ENCODE results near the gene PRXL2A. TPM values are rescaled to one million over a fixed set of nuclear protein-coding genes. Genes with fewer than 3 reads are reported as not detected.
"Not testable (repeated sequence)": the region's sequence is repeated elsewhere in the genome, so short reads cannot be mapped to it uniquely, and the experiment has no call there.

PRXL2A gene
- total RNA-seq, 2 donors from 2014 or later: 86.0 to 101 TPM

- DNase-seq (ENCODE audit: low spot score): no peak
- H3K4me3 ChIP-seq: no peak overlapping the region
- 71% methylated on average over 8 of the region's 8 CpGs for WGBS
- no peaks in the 10 kb centered on the region for H3K9me3 ChIP-seq
- H3K4me1 ChIP-seq (replicated peaks): peaks cover 19% of the 10 kb centered on the region
- no peak overlapping the region for H3K27ac ChIP-seq
- H3K36me3 ChIP-seq: peaks cover 0 to 4% of the 10 kb centered on the region in 2 donors
- TF ChIP-seq POLR2AphosphoS5 (IDR thresholded peaks at IDR 0.05): no peak
- no peak for TF ChIP-seq POLR2A (IDR thresholded peaks at IDR 0.05)
- TF ChIP-seq CTCF (IDR thresholded peaks at IDR 0.05): no peak
- no peaks in the 10 kb centered on the region for H3K27me3 ChIP-seq (replicated peaks; ENCODE audit: insufficient read depth)
- intact Hi-C loops (cut with DNase I): no loop called here
Observed at GRCh38 chr10:80473692-80474596, 65.6 kb downstream of the PRXL2A start.

GRCh38 chr10:80474597-80474910 lies 66.2 kb downstream of the PRXL2A start:
- no peak overlapping the region for H3K27ac ChIP-seq
- intact Hi-C loops (cut with DNase I): no loop called here

GRCh38 chr10:80474941-80475340 lies 66.6 kb downstream of the PRXL2A start:
- 85% methylated on average over 3 of the region's 3 CpGs for WGBS
- H3K4me1 ChIP-seq (replicated peaks): peaks cover 9% of the 10 kb centered on the region
- no peak overlapping the region for H3K4me3 ChIP-seq
- H3K27me3 ChIP-seq (replicated peaks; ENCODE audit: insufficient read depth): no peaks in the 10 kb centered on the region
- no peaks in the 10 kb centered on the region for H3K9me3 ChIP-seq
- H3K36me3 ChIP-seq: peaks cover 0 to 4% of the 10 kb centered on the region in 2 donors
- intact Hi-C loops (cut with DNase I): no loop called here
- DNase-seq (ENCODE audit: low spot score): no peak
- no peak overlapping the region for H3K27ac ChIP-seq
- no peak for TF ChIP-seq POLR2A (IDR thresholded peaks at IDR 0.05)

More at GRCh38 chr10:80474597-80474910, 66.2 kb downstream of the PRXL2A start:
- Histone ChIP-seq H3K4me3 (no peak overlapping the region), H3K36me3 (peaks cover 0 to 4% of the 10 kb centered on the region in 2 donors), H3K4me1 (replicated peaks) (peaks cover 13% of the 10 kb centered on the region), H3K27me3 (replicated peaks; ENCODE audit: insufficient read depth) (no peaks in the 10 kb centered on the region), H3K9me3 (no peaks in the 10 kb centered on the region)
- TF ChIP-seq POLR2A (IDR thresholded peaks at IDR 0.05) (no peak), POLR2AphosphoS5 (IDR thresholded peaks at IDR 0.05) (no peak), CTCF (IDR thresholded peaks at IDR 0.05) (no peak)
- WGBS: 86% methylated on average over 2 of the region's 2 CpGs
- no peak for DNase-seq (ENCODE audit: low spot score)

- H3K27me3 ChIP-seq (replicated peaks; ENCODE audit: insufficient read depth); H3K36me3 ChIP-seq; H3K4me1 ChIP-seq (replicated peaks); H3K9me3 ChIP-seq; H3K4me3 ChIP-seq; intact Hi-C loops (cut with DNase I); H3K27ac ChIP-seq; DNase-seq (ENCODE audit: low spot score): not testable (repeated sequence)
- 95% methylated on average over 7 of the region's 7 CpGs for WGBS
Observed at GRCh38 chr10:80475641-80476040, 67.3 kb downstream of the PRXL2A start.

GRCh38 chr10:80476685-80477084 lies 68.3 kb downstream of the PRXL2A start:
- no peak for DNase-seq (ENCODE audit: low spot score)
- no peaks in the 10 kb centered on the region for H3K36me3 ChIP-seq
- intact Hi-C loops (cut with DNase I): no loop called here
- no peak overlapping the region for H3K4me3 ChIP-seq
- 86% methylated on average over 1 of the region's 1 CpG for WGBS
- H3K27me3 ChIP-seq (replicated peaks; ENCODE audit: insufficient read depth): no peaks in the 10 kb centered on the region
- TF ChIP-seq POLR2A (IDR thresholded peaks at IDR 0.05): no peak
- TF ChIP-seq POLR2AphosphoS5 (IDR thresholded peaks at IDR 0.05): no peak
- no peak for TF ChIP-seq CTCF (IDR thresholded peaks at IDR 0.05)
- H3K9me3 ChIP-seq: no peaks in the 10 kb centered on the region
- peaks cover 3% of the 10 kb centered on the region for H3K4me1 ChIP-seq (replicated peaks)
- H3K27ac ChIP-seq: no peak overlapping the region

- Histone ChIP-seq H3K4me1 (replicated peaks) (peaks cover 3% of the 10 kb centered on the region), H3K27me3 (replicated peaks; ENCODE audit: insufficient read depth) (no peaks in the 10 kb centered on the region), H3K4me3 (no peak overlapping the region), H3K9me3 (no peaks in the 10 kb centered on the region), H3K36me3 (no peaks in the 10 kb centered on the region), H3K27ac (no peak overlapping the region)
- no peak for DNase-seq (ENCODE audit: low spot score)
- intact Hi-C loops (cut with DNase I): no loop called here
- TF ChIP-seq POLR2AphosphoS5 (IDR thresholded peaks at IDR 0.05) (no peak), CTCF (IDR thresholded peaks at IDR 0.05) (no peak), POLR2A (IDR thresholded peaks at IDR 0.05) (no peak)
- 85% methylated on average over 2 of the region's 2 CpGs for WGBS
Observed at GRCh38 chr10:80477813-80478212, 69.5 kb downstream of the PRXL2A start.

GRCh38 chr10:80480373-80480772 lies 72.0 kb downstream of the PRXL2A start:
- H3K4me1 ChIP-seq (replicated peaks); DNase-seq (ENCODE audit: low spot score); H3K36me3 ChIP-seq; H3K27ac ChIP-seq; H3K4me3 ChIP-seq; intact Hi-C loops (cut with DNase I); H3K27me3 ChIP-seq (replicated peaks; ENCODE audit: insufficient read depth); H3K9me3 ChIP-seq: not testable (repeated sequence)
- WGBS: 99% methylated on average over 6 of the region's 6 CpGs
